IPS DF 6.9 (cell line): Measurements from ENCODE around the gene GREB1L.

Source experiments
- DNase-seq: peaks from one replicate; pipeline ENCODE4 v3.0.0-alpha.2; 2013; ENCODE audit warnings: low read depth, low spot score
- H3K27ac ChIP-seq: one replicate; pipeline ENCODE4 v1.5.1; 2013; ENCODE audit warnings: low read length, control low read depth
- H3K27me3 ChIP-seq: 2 replicates; pipeline ENCODE4 v1.6.1; 2013; ENCODE audit warnings: mild to moderate bottlenecking, low read length; ENCODE audit not compliant: control insufficient read depth, insufficient read depth
- H3K36me3 ChIP-seq: 2 replicates; pipeline ENCODE4 v1.6.1; 2013; ENCODE audit warnings: low read length; ENCODE audit not compliant: control insufficient read depth, insufficient read depth
- H3K4me1 ChIP-seq: 2 replicates; pipeline ENCODE4 v1.6.1; 2013; ENCODE audit warnings: low read length; ENCODE audit not compliant: control insufficient read depth, insufficient read depth
- H3K4me3 ChIP-seq: 2 replicates; pipeline ENCODE4 v1.5.1; 2013; ENCODE audit warnings: mild to moderate bottlenecking, low read length
- H3K9me3 ChIP-seq: 2 replicates; pipeline ENCODE4 v1.6.1; 2013; ENCODE audit warnings: low read length, inconsistent platforms; ENCODE audit not compliant: control insufficient read depth, insufficient read depth
- WGBS: extraction: QIAGEN DNeasy Blood & Tissue Kit; methylation state at CpG from one replicate; pipeline ENCODE4 v1.1.7; 2013; ENCODE audit warnings: mixed read lengths, missing lambda C conversion rate; ENCODE audit not compliant: insufficient read length, insufficient coverage; 5-methylcytosine and 5-hydroxymethylcytosine counted together

The GREB1L gene

GRCh38 chr18:21316296-21316695, 74.3 kb downstream of the GREB1L start:
- no peaks in the 10 kb centered on the region; the same call in 1 of the 2 replicates for H3K4me1 ChIP-seq
- no peak overlapping the region for H3K27ac ChIP-seq
- no peaks in the 10 kb centered on the region for H3K36me3 ChIP-seq
- no CpG with 5 or more reads among the region's 1 CpG for WGBS
- DNase-seq: no peak
- no peaks in the 10 kb centered on the region for H3K9me3 ChIP-seq
- H3K4me3 ChIP-seq: no peak overlapping the region
- H3K27me3 ChIP-seq: no peaks in the 10 kb centered on the region

- Histone ChIP-seq H3K36me3 (no peaks in the 10 kb centered on the region), H3K9me3 (no peaks in the 10 kb centered on the region), H3K4me3 (no peak overlapping the region), H3K4me1 (no peaks in the 10 kb centered on the region), H3K27me3 (no peaks in the 10 kb centered on the region), H3K27ac (no peak overlapping the region)
- whole genome bisulfite sequencing: no CpG with 5 or more reads among the region's 3 CpGs
- no peak for DNase-seq
Measured at GRCh38 chr18:21321711-21322110, 79.7 kb downstream of the GREB1L start.

GRCh38 chr18:21327101-21327500, 85.1 kb downstream of the GREB1L start:
- Histone ChIP-seq H3K27me3 (no peaks in the 10 kb centered on the region), H3K27ac (no peak overlapping the region), H3K4me1 (peaks cover 3% of the 10 kb centered on the region; the same call in 1 of the 2 replicates), H3K9me3 (no peaks in the 10 kb centered on the region), H3K4me3 (no peak overlapping the region), H3K36me3 (no peaks in the 10 kb centered on the region)
- WGBS: no CpG with 5 or more reads among the region's 3 CpGs
- DNase-seq: no peak

- no peaks in the 10 kb centered on the region for H3K27me3 ChIP-seq
- no peaks in the 10 kb centered on the region for H3K9me3 ChIP-seq
- H3K36me3 ChIP-seq: no peaks in the 10 kb centered on the region
- H3K4me3 ChIP-seq: no peak overlapping the region
- no peak overlapping the region for H3K27ac ChIP-seq
- no CpG with 5 or more reads among the region's 6 CpGs for WGBS
- no peak for DNase-seq
- peaks cover 3% of the 10 kb centered on the region; the same call in 1 of the 2 replicates for H3K4me1 ChIP-seq
Measured at GRCh38 chr18:21330122-21330701, 88.2 kb downstream of the GREB1L start.

DNA sequence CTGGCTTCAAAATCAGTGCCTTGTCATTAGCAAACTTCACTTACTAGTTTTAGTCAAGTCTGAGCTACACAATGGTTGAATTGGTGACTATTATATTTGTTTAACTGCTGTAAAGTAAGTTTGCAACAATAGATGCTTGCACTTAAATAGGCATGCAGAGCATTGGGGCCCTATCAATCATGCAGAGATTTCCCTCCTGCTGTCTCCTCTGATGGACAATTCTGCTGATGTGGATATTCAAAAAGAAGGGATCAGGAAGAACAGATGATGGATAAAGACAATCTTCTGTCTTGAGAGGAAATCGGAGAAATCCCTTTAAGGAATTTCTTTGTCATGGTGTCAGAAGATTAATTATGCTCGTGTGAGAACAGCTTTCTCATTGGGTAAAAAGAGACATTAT, 89.0 kb downstream of the GREB1L start:
- Histone ChIP-seq H3K27me3 (no peaks in the 10 kb centered on the region), H3K27ac (no peak overlapping the region), H3K4me3 (no peak overlapping the region), H3K4me1 (peaks cover 3% of the 10 kb centered on the region; the same call in 1 of the 2 replicates), H3K9me3 (no peaks in the 10 kb centered on the region), H3K36me3 (no peaks in the 10 kb centered on the region)
- no CpG with 5 or more reads among the region's 2 CpGs for WGBS
- no peak for DNase-seq

GRCh38 chr18:21335927-21336488, 94.0 kb downstream of the GREB1L start:
- no peaks in the 10 kb centered on the region for H3K36me3 ChIP-seq
- no peaks in the 10 kb centered on the region for H3K4me1 ChIP-seq
- no peak overlapping the region for H3K4me3 ChIP-seq
- H3K27ac ChIP-seq: no peak overlapping the region
- H3K9me3 ChIP-seq: no peaks in the 10 kb centered on the region
- no peak for DNase-seq
- H3K27me3 ChIP-seq: no peaks in the 10 kb centered on the region
- no CpG with 5 or more reads among the region's 5 CpGs for WGBS

DNA sequence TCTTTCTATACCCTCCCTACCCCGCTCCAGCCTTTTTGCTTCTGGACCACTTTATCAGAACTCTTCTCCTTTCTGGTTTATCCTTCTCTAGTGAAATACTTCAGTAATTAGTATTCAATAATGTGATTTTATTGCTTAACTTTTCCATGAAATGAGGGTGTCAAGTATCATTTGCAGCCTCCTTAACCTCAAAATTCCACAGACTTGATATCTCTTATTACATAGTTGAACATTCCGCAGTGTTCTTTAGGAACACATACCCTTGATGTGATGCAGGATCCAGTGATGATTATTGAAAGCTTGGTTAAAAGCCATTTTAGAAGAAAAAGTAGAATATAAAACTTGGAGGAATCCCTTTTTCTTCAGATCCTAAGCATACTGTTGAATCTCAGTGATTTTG, 94.8 kb downstream of the GREB1L start:
- DNase-seq: no peak
- Histone ChIP-seq H3K4me1 (no peaks in the 10 kb centered on the region), H3K27me3 (no peaks in the 10 kb centered on the region), H3K9me3 (no peaks in the 10 kb centered on the region), H3K4me3 (no peak overlapping the region), H3K27ac (no peak overlapping the region), H3K36me3 (no peaks in the 10 kb centered on the region)
- no CpG with 5 or more reads among the region's 2 CpGs for WGBS

GRCh38 chr18:21341141-21341540, 99.1 kb downstream of the GREB1L start:
- H3K4me1 ChIP-seq: no peaks in the 10 kb centered on the region
- H3K27ac ChIP-seq: no peak overlapping the region
- H3K4me3 ChIP-seq: no peak overlapping the region
- no peaks in the 10 kb centered on the region for H3K36me3 ChIP-seq
- no CpG with 5 or more reads among the region's 2 CpGs for WGBS
- no peak for DNase-seq
- no peaks in the 10 kb centered on the region for H3K27me3 ChIP-seq
- H3K9me3 ChIP-seq: no peaks in the 10 kb centered on the region

- H3K27me3 ChIP-seq: no peaks in the 10 kb centered on the region
- no peak overlapping the region for H3K27ac ChIP-seq
- DNase-seq: no peak
- H3K4me3 ChIP-seq: no peak overlapping the region
- no peaks in the 10 kb centered on the region for H3K36me3 ChIP-seq
- no CpG with 5 or more reads among the region's 1 CpG for WGBS
- H3K9me3 ChIP-seq: no peaks in the 10 kb centered on the region
- no peaks in the 10 kb centered on the region; the same call in 1 of the 2 replicates for H3K4me1 ChIP-seq
Measured at GRCh38 chr18:21342372-21342771, 100.3 kb downstream of the GREB1L start.

DNA sequence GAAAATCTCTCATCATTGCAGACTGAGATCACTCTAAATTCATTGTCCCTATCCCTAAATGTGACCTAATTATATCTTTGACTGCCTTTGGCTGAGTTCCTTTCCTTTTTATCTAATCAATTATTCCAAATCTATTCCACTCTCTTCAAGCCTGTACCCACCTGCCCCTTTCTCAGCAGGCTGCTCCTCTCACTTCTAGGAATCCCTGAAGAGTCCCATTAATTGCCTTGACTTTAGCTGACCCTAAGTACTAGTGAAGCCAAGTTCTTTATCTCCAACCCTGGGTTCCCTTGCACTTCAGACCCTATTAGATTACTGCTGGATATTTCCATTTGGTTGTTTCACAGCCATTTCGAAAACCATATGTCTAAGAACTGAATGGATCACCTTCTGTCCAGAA, 102.8 kb downstream of the GREB1L start:
- Histone ChIP-seq H3K27ac (no peak overlapping the region), H3K4me3 (no peak overlapping the region), H3K9me3 (no peaks in the 10 kb centered on the region), H3K36me3 (no peaks in the 10 kb centered on the region), H3K4me1 (no peaks in the 10 kb centered on the region; the same call in 1 of the 2 replicates), H3K27me3 (no peaks in the 10 kb centered on the region)
- no CpG with 5 or more reads among the region's 1 CpG for WGBS
- DNase-seq: no peak

DNA sequence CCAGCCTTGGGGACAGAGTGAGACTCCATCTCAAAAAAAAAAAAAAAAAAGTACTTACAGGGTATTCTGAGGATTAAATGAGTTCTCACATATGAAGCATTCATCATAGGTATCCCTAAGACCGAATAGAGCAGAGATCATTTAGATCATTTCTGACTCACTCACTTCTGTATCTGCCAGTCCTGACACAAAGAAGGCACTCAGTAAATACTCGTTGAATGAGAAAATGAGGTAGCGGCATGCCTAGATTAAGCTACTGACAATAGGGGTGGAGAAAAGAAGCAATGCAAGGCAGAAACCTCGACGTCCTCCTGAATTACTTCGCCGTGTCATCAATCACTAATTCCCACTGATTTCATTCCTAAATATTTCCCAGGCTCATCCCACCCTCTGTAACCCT, 103.8 kb downstream of the GREB1L start:
- no CpG with 5 or more reads among the region's 7 CpGs for WGBS
- H3K36me3 ChIP-seq: no peaks in the 10 kb centered on the region
- H3K9me3 ChIP-seq: no peaks in the 10 kb centered on the region
- H3K27me3 ChIP-seq: no peaks in the 10 kb centered on the region
- H3K4me1 ChIP-seq: no peaks in the 10 kb centered on the region; the same call in 1 of the 2 replicates
- no peak for DNase-seq
- no peak overlapping the region for H3K4me3 ChIP-seq
- H3K27ac ChIP-seq: no peak overlapping the region
